ENCODE results near the gene SSRP1.
"Not testable (repeated sequence)": the region's sequence is repeated elsewhere in the genome, so short reads cannot be mapped to it uniquely, and the experiment has no call there.

Gene SSRP1

DNA sequence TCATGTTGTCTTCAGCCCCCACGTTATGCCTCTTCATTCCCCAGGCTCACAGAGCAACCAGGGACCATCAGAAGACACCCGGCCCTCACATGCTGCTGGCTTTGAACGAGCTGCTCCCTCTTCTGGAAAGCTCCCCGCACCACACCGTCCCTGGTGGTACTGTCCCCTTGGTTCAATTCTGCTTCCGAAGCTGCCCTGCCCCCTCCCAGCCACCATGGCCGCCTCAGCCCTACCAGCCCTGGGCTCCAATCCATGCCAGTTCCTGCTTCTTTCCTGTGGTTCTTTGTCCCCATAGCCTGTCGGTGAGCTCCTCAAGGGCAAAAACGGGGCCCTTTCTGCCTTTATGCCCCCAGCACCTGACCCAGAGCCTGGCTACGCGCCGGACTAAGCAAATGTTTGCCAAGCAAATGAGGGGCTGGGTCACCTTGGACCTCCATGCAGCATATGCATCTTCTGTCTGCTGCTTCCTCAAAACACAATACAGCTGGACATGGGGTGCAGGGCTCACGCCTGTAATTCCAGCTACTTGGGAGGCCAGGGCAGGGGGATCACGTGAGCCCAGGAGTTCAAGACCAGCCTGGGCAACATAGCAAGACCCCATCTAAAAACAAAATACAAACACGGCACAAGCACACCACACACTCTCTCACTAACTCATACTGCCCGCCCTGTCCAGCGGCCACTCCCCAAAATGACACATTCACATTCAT, 32.3 kb downstream of the SSRP1 start:
- DNase-seq (ENCODE audit: low read depth in 2 of 3, low spot score in 2 of 3), result no peak

DNA sequence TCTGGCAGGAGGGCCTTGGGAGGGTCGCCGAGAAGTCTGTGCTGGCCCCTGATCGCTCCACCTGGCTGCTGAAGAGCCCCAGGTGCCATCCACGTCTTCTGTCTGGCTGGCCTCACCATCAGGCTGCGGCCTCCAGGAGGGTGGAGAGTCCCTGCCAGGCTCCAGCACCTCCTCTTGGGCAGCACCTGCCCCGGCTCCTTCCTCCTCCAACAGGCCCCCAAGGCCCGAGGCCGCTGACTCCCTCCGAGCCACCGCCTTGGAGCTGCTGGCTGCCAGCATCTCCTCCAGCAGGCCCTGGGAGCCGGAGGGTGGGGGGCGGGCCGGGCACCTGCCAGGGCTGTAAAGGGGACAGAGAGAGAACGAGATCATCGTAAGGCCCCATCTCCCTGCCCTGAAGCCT, 33.2 kb downstream of the SSRP1 start:
- DNase-seq (ENCODE audit: low read depth in 2 of 3, low spot score in 2 of 3), result no peak

DNA sequence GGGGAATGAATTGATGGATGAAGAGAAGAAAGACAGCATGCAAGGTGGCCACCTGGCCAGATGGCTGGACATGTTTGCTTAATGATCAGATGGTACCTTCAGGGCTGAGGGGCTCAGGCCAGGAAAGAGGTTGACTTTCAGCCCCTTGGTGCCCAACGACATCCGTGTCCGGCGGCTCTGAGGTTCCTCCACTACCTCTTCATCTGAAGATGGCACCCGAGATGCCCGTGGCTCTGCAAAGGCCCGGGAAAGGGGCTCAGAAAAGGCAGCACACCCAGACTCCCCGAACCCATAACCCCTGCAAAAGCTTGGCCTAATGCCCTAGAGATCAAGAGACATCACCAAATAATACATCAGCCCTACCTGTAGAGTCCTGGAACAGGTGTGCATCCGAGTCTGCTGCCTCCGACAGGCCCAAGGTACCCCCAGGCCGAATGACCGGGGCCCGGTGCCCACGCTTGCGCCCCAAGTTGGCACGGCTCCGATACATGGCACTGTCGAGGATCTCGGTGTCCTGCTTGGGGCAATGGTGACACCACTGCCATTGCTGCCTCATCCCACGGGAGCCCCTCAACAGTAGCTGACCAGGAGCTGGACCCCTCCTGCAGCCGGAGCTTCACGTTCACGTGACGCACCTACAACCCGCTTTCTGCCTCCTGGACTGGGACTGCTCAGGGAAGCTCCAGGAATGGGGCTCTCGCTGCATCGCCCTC, 33.8 kb downstream of the SSRP1 start:
- no peak for DNase-seq (ENCODE audit: low read depth in 2 of 3, low spot score in 2 of 3)

DNA sequence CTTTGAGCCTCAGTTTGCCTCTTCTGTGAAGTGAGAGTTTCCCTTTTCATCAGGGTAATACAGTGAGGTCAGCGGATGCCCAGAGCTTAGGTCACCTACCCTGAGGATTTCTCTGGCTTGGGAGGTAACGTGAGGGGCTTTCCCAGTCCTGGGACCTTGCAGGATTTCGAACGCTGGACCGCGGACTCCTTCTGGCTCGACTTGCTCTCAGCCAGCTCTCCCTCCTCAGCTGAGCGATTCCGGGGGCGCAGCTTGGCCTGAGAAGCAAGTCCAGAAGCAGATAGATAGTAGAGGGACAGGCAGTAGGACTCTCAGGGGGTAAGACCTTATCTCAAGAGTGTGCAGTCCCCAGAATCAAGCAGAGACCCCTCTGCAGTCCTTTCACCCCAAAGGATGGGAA, 34.9 kb downstream of the SSRP1 start:
- no peak for DNase-seq (ENCODE audit: low read depth in 2 of 3, low spot score in 2 of 3)

DNA sequence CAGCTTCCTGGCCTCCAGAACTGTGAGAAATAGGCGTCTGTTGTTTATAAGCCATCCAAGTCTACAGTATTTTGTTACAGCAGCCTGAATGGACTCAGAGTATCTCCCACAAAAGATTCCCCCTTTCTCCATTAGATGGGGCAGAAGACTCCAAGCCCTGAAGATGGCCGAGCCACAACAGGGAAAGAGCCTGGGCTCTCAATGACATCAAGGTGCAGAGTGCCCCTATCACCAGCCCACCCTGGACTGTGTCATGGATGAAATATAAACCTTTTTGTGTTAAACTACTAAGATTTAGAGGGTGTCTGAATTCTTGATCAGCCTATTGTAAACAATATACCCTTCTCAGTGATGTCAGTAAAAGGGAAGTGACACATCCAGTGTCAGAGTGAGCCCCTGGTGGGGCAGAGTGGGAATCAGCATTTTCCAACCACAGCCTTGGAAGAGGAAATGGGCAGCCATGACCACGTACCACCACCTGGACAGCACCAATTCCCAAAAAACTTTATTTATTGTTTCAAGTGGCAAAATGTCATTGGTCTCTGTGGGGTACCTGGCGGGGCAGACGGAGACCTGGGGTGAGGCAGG, 36.4 kb downstream of the SSRP1 start:
- no peak for DNase-seq (ENCODE audit: low read depth in 2 of 3, low spot score in 2 of 3)

DNA sequence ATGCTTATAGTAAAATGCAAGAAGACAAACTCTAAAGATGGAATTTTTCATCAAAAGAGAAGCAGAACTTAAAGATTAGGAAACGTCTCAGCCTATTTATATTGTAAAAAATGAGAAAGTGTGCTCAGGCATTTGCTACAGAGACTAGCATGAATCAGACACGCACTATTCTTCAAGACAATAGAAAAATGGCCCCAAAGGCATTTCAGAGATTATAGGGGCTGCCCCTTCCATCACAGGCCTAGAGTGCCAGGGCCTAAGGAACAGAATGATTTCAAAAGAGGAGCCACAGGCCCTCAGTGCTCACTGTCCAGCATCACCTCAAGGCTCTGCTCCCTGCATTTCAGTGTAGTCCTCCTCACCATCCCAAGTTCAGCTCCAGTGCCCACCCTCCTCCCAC, 38.5 kb downstream of the SSRP1 start:
- no peak for DNase-seq (ENCODE audit: low read depth in 2 of 3, low spot score in 2 of 3)

DNA sequence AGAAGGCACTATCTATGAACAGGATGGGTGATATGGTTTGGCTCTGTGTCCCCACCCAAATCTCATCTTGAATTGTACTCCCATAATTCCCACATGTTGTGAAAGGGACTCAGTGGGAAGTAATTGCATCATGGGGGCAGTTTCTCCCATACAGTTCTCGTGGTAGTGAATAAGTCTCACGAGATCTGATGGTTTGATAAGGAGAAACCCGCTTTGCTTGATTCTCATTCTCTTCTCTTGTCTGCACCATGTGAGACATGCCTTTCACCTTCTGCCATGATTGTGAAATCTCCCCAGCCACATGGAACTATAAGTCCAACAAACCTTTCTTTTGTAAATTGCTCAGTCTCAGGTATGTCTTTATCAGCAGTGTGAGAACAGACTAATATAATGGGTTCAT, 39.5 kb downstream of the SSRP1 start:
- DNase-seq (ENCODE audit: low read depth in 2 of 3, low spot score in 2 of 3), result not testable (repeated sequence)

DNA sequence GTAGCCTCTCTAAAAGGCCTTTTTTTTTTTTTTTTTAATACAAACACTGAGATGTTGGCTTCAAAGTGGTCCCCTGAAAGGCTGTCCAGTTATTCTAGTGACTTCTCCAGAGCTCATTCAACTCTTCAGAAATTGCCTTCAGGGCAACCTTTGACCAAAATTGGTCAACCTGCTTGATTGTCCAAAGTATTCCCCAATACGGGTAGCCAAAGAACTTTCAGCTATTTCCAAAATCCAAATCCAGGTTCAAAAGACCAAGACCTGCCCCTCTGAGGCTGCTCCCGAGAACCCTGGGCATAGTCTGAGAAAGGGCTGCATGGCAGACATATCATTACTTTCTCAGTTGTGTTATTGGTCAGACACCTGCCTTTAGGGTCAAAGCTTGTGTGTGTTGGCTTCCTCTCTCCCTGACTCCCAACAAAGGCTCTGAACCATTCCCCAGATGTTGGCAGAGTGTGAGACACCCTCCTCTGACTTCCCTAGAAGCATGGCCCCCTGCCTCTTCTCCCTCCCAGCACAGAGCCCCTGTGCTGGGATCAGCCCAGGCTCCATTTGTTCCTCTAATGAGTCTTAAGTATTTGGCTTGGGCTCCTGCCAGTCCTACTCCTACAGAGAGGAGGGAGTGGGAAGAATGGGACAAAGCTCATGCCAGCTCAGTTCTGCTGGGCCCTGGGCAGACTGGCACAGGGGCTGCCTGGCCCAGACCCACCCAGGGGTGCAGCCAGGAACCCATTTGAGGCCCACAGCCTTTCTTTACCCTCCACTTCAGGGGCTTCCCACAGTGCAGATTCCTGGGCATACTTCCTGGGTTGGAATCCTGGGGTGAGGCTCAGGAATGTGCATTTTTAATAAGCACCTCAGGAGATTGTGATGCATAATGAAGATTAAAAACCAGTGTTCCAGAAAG, 41.2 kb downstream of the SSRP1 start:
- DNase-seq (ENCODE audit: low read depth in 2 of 3, low spot score in 2 of 3), result no peak

DNA sequence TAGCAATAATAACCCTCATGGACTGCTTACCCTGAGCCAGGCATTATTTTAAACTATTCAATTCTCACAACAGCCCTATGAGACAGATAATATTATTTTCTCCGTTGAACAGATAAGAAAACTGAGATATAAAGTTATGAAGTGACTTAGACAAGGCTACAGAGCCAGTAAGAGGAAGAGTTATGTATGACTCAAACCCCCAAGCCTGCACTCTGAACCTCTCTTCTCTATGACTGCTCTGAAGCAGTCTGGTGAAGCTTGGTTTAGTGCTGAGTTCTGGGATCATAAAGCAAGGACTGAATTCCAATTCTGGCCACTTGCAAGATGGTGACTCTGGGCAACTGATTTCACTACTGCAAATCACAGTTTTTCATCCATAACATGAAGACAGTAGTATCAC, 45.4 kb downstream of the SSRP1 start:
- no peak for DNase-seq (ENCODE audit: low read depth in 2 of 3, low spot score in 2 of 3)

DNA sequence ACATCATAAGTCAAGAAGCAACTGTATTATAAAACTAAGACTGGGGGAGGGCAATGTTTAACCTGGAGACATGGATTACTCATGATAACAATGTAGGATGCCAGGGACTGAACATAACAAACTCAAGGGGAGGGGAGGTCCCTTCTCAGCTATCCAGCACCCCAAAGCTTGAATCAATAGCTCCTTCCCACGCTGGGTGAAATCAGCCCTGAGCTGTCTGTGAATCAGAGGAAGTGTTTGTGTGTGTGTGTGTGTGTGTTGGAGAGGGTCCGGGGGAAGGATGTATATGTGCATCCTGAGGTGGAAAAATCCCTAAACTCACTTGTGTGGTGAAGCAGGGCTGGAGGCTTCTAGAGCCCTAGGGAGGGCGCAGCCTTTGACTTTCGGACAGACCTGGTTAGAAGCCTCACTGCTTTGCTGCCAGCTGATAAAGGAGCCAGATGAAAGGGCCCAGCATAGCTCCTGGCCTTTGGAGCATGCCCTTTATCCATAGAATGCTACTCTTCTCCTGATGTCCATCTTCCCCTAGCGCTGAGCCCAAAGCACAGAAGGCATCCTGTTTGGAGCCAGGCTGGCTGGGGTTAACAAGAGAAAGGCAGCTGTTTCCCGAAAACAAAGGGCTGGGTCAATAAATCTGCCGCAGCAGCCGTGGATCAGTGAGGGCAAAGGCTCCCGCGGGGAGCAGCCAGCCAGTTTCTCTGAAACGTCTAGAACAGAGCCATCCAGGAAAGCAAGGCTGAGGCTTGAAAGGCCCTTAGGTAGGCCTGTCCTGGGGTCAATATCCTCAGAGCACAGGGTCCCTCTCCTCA, 46.7 kb downstream of the SSRP1 start:
- no peak for DNase-seq (ENCODE audit: low read depth in 2 of 3, low spot score in 2 of 3)

DNA sequence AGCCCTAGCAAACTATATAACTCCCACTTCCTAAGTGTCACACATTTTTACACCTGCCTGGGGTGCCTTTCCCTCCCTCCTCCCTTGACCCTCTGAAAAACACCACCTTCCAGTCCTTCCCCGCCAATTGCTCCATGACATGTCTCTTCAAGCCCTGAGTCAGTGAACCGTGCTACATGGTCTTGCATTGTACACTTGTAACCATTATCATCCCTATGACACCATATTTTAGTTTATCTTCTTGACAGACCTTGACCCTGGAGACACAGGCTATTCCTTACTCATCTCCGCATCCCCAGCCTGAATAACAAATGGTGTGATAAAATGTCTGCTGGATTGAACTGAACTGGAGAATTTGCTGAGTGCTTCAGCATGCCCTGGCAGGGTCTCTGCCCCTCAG, 47.8 kb downstream of the SSRP1 start:
- no peak for DNase-seq (ENCODE audit: low read depth in 2 of 3, low spot score in 2 of 3)

DNA sequence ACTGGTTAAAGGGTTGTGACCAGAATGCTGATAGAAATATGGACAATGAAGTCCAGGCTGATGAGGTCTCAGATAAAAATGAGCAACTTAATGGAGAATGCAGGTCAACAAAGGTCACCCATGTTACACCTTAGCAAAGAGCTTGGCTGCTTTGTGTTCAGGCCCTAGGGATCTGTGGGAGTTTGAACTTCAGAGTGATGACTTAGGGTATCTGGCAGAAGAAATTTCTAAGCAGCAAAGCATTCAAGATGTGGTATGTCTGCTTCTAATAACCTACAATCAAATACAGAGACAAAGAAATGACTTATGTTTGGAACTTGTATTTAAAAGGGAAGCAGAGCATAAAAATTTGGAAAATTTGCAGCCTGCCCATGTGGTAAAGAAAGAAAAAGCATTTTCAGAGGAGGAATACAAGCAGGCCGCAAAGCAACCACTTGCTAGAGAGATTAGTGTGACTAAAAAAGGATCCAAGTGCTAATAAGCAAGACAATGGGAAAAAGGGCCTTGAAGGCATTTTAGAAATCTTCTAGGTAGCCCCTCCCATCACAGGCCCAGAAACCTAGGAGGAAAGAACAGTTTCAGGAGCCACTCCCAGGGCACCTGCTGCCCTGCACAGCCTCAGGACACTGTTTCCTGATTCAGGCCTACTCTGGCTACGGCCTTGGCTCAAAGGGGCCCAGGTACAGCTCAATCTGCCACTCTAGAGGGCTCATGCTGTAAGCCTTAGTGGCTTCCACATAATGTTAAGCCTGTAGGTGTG, 52.3 kb downstream of the SSRP1 start:
- no peak for DNase-seq (ENCODE audit: low read depth in 2 of 3, low spot score in 2 of 3)

DNA sequence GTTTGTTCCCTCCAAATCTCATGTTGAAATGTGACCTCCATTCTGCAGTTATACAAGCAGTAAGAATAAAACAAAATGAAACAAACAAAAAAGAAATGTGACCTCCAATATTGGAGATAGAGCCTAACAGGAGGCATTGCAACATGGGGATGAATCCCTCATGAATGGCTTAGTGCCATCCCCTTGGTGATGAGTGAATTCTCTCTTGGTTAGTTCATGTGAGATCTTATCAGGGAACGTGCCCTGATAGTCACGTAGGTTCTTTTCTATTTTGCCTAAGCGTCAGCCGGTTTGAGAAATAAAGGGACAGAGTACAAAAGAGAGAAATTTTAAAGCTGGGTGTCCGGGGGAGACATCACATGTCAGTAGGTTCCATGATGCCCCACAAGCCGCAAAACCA, 54.1 kb downstream of the SSRP1 start:
- DNase-seq (ENCODE audit: low read depth in 2 of 3, low spot score in 2 of 3), result not testable (repeated sequence)

DNA sequence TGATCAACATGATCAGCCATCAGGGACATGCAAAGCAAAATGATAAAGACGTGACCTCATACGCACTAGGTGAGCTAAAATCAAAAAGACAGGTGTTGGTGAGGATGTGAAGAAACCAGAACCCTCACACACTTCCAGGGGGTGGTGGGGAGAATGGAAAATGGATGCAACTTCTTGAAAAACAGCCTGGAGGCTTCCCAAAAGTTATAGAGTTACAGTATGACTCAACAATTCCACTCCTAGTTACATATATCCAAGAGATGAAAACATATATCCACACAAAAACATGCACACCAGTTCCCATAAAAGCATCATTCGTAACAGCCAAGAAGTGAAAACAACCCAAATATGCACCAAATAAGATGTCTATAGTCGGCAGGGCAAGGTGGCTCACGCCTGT, 56.6 kb downstream of the SSRP1 start:
- no peak for DNase-seq (ENCODE audit: low read depth in 2 of 3, low spot score in 2 of 3)

DNA sequence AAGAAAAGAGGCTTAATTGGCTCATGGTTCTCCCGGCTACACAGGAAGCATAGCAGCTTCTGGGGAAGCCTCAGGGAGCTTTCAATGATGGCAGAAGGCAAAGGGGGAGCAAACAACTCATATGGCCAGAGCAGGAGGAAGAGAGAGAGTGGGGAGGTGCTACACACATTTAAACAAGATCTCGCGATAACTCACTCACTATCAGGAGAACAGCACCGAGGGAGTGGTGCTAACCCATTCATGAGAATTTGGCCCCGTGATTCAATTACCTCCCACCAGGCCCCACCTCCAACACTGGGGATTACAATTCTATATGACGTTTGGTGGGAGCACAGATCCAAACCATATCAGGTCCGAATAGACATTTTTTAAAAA, 57.0 kb downstream of the SSRP1 start:
- no peak for DNase-seq (ENCODE audit: low read depth in 2 of 3, low spot score in 2 of 3)

DNA sequence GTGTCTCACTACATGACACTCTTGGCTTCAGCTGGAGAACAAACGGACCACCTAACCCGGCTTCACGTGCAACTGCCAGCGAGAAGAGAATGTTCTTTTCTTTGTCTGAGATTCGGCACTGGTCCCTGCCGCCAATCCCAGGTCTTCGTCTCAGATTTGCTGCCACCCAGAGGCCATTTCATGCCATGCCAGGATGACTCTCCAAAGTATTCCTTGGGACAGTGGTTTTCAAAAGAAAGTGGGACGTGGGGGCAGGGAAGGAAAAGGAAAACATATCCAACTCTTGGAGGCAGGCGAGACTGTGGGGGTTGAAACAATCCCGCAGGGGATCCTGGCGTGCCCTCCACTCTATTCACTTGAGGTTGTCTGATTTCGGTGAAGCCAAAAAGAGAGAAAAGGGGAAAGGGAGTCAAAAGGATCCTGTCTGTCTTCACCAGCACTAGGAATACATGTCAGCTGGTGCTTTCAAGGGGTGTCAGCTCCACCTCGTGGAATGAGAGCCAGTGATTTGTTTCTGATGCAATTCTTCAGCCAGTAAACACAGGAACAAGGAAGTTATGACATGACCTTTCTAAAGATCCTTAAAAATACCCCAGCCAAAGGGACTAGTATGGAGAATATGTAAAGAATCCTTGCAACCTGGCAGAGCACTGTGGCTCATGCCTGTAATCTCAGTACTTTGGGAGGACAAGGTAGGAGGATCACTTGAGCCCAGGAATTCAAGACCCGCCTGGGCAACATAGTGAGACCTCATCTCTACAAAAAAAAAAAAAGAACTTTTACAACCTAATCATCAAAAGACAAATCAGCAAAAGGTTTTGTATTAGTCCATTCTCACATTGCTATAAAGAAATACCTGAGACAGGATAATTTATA, 57.6 kb downstream of the SSRP1 start:
- DNase-seq (ENCODE audit: low read depth in 2 of 3, low spot score in 2 of 3), result peak in 2 of 3 experiments; percentile 10 to 12

DNA sequence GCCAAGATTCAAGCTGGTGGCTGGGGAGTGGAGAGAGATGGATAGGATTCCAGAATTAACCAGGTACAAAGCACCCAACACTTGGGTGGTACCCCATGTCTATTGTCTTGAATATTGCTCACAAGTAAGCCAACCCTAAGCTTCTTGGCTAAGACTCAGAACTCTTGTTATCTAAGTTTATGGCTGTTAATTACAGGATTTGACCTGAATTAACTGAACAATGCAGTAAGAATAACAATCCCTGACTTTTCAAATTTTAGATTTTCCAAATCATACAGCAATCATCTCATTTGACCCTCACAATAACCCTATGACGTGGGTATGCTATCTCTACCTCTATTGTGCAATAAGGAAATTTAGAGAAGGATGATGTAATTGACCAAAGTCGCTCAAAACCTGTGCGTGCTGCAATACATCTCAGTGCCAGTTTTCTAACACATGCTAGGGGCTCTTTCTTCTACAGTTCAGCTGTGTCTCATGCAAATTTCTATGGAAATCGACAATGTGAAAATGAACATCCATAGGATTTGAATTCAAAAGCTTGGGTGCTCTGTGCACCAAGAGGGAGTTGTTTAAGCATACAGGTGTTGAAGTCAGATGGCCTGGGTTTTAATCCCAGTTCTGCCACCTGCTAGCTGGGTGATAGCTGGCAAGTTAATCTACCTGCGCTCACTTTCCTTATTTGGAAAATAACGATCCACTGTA, 58.6 kb downstream of the SSRP1 start:
- no peak for DNase-seq (ENCODE audit: low read depth in 2 of 3, low spot score in 2 of 3)

DNA sequence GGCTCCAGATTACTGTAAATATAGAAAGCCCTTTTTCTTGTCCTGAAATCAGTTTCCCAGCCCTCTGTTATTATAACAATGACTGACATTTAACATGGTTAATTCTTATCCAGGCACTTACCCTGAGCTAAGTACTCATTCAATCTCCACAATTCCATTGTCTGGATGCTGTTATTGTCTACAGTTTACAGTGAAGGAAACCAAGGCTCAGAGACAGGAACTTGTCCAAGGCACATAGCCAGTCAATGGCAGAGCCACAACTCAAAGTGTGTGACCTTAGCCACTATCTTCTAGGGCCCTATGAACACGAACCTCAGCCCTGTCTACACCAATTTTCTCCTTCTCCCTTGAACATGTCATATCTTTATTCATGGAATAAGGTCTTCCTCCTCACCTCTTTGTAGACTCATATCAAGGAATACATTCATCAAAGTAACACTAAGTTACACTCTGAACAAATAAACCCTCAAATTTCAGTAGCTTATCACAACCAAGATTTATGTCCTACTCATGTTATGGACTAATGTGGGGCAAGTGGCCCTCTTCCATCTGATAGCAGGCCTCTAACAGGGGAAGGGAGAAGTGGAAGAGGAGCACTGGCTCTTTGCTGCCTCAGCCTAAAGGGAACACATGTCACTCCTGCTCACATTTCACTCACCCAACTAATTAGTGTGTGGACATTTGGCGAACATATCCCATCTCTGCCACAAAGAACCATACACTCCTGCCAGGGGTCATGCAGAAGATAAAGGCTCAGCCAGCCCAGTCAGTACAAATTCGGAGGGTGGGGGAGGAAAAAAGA, 59.3 kb downstream of the SSRP1 start:
- DNase-seq (ENCODE audit: low read depth in 2 of 3, low spot score in 2 of 3), result no peak
